Stimulated activated CD4-positive, alpha-beta T cell treated with anti-CD3 and anti-CD28 coated beads, Interleukin-4, amount 100 ng/mL, for 4 hours (primary cell): ENCODE data around the gene DLL4.
A peak's percentile ranks its signal among the peaks of the same experiment; 100 is the strongest.
"Not testable (repeated sequence)": the region's sequence is repeated elsewhere in the genome, so short reads cannot be mapped to it uniquely, and the experiment has no call there.

Source experiments
- DNase-seq, 2 experiments: peaks; one replicate each; pipeline ENCODE4 v3.0.0-alpha.2; 2020

Gene DLL4

GRCh38 chr15:40943764-40944365 is 14.7 kb downstream of the DLL4 start:
- no peak for DNase-seq

GRCh38 chr15:40944510-40945296 is 15.6 kb downstream of the DLL4 start:
- no peak for DNase-seq

- no peak for DNase-seq
Observed at GRCh38 chr15:40948706-40949473, 19.8 kb downstream of the DLL4 start.

GRCh38 chr15:40949756-40950207 is 20.6 kb downstream of the DLL4 start:
- DNase-seq: no peak

DNA sequence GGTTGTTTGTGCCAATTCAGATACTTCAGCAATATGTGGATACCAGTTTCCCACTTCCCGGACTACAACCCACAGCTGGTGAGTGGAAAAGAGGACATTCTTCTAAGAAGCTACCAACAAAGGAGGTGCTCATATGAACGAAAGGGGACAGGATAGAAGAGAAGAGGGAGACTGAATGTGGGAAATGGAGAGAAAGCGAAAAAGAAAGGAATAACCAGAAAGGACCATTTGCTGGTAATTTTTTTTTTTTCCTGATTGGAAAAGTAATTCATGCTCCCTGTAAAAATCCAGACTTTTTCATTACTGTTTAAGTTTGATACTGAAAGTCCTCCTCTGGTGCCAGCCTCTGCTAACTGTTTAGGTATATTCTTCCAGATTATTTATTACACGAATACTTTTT is 22.6 kb downstream of the DLL4 start:
- no peak for DNase-seq

DNA sequence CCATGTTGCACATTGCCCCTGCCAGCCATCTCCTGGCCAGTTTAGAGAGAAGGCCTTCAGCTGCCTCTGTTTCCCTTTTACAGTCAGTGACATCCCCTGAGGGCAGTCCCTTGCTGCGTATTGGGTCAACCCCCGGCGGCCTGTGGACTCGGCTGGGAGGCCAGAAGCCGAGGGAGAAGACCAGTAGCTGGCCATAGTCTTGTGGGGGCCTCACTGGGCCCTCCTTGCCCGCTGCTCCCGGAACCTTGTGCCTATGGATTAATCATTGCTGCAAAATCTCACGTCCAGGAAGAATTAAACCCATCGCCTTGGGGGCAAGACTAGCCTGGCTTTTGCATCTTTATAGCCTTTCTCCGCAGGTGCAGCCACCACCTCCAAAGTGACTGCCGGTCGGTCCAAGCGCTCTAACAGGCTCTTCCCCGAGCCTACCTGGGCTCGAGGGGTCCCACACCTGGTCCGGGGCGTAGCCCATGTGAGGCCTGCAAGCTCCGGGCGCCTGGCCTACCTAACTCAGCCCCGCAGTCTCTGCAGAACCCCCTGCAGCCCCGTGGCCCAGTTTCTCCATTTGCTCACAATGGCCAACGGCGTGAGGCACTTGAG is 23.3 kb downstream of the DLL4 start:
- DNase-seq: no peak

DNA sequence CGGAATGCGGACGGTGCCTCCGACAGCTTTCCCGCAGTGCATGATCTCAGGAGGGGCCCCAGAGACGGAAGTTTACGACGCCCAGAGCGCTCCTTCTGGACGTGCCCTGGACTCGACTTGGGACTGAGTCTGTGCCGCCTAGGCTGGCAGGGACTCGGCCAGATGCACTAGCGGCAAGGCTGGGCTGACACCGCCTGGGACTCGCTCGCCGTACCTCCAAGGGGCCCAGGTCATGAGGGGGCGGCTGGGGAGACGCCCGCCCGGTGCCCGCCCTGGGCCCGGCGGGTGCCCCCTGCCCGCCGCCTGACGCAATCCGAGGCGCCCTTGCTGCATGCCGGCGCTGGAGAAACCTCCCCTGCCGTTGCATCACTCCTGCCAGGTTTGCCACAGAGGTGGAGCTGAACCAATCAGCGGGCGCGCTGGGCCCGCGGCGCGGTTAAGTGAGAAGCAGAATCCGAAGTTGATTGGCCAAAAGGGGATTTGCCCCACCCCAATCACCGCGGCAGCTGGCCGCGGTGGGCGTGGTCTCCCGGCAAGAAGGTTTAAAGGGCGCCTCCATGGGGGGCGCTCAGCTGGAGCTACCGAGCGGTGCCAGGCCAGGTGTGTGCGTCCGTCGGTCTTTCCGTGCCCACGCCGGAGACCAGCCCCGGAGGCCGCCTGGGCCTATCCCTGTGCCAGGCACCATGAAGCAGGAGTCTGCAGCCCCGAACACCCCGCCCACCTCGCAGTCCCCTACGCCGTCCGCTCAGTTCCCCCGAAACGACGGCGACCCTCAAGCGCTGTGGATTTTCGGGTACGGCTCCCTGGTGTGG is 24.0 kb downstream of the DLL4 start, which contains the start of gene CHAC1:
Gene CHAC1 (plus strand): TSS at position 571 of the 812 bp plus-strand sequence. CDS start 113 bp downstream, at position 684.
- DNase-seq: peak; percentile 93 to 98

DNA sequence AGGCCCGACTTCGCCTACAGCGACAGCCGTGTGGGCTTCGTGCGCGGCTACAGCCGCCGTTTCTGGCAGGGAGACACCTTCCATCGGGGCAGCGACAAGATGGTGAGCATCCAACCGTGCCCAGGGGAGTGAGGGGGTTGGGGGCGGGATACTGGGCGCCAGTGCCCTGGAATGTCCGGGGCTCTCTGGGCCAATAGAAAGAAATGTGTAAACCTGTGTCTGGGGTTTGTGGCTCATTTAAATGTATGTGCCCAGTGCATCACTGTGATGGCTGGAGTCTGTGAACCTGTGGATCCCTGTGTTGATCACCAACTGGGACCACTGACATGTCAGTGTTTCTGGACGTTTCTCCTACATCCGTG is 24.6 kb downstream of the DLL4 start:
- DNase-seq: no peak

GRCh38 chr15:40954158-40954848 is 25.2 kb downstream of the DLL4 start:
- DNase-seq: not testable (repeated sequence)

DNA sequence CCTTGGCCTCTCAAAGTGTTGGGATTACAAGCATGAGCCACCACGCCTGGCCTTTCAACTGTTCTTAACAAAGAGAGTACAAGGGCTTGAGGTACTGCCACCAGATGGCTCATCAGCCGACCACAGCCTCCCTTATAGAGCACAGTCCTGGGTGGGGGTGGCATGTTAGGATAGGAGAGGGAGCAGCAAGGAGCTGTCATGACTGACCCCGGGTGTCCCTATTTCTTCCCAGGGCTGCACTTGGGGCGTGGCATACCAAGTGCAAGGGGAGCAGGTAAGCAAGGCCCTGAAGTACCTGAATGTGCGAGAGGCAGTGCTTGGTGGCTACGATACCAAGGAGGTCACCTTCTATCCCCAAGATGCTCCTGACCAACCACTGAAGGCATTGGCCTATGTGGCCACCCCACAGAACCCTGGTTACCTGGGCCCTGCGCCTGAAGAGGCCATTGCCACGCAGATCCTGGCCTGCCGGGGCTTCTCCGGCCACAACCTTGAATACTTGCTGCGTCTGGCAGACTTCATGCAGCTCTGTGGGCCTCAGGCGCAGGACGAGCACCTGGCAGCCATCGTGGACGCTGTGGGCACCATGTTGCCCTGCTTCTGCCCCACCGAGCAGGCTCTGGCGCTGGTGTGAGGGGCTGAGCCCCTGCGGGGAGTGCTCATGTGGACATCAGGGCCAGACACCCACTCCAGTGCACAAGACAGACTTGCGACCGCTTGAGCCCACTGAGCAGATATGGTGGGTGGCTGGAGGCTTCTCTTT is 26.2 kb downstream of the DLL4 start:
- DNase-seq: no peak

GRCh38 chr15:40955930-40956540 is 26.9 kb downstream of the DLL4 start:
- no peak for DNase-seq

- DNase-seq: no peak
Observed at GRCh38 chr15:40956541-40956982, 27.4 kb downstream of the DLL4 start.

GRCh38 chr15:40957041-40957555 is 28.0 kb downstream of the DLL4 start:
- DNase-seq: no peak

DNA sequence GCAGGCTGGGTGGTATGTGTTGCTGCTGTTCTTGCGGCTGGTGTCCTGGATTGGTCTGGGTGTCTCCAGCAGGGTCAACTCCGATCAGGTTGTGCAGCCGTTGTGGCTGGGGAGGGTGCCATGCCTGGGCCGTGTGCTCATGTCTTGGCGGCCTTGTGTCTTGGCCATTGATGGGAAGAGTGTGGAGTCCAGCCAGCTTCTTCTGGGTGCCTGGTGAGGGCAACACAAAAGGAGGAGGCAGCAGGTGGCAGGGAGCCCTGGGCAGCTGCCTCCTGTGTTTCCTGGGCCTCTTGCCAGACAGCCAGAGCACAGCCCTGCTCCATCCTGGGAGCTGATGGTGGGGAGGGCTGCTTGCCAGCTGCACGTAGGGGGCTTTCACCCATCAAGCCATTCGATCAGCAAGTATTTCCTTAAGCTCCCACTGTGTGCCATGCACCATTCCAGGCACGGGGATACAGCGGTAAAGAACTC is 28.5 kb downstream of the DLL4 start:
- no peak for DNase-seq

GRCh38 chr15:40958146-40958545 is 29.0 kb downstream of the DLL4 start:
- no peak for DNase-seq

DNA sequence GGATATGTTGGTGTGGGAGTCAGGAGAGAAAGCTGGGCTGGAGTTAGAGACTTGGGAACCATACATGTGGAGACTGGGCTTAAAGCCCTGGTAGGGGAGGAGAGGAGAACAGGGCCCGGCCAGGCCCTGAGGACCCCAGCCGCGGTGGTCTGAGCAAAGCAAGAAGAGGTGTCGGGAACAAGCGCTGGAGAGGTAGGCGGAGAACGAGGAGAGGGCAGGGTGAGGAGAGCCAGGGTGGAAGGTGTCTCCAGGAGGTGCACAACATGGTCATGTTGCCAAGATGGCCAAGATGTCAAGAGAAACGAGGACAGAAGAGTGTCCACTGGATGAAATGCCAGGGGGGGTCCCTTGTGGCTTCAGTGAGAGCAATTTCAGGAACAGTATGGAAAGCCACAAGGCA is 29.6 kb downstream of the DLL4 start:
- no peak for DNase-seq

GRCh38 chr15:40959331-40960141 is 30.4 kb downstream of the DLL4 start:
- DNase-seq: no peak

DNA sequence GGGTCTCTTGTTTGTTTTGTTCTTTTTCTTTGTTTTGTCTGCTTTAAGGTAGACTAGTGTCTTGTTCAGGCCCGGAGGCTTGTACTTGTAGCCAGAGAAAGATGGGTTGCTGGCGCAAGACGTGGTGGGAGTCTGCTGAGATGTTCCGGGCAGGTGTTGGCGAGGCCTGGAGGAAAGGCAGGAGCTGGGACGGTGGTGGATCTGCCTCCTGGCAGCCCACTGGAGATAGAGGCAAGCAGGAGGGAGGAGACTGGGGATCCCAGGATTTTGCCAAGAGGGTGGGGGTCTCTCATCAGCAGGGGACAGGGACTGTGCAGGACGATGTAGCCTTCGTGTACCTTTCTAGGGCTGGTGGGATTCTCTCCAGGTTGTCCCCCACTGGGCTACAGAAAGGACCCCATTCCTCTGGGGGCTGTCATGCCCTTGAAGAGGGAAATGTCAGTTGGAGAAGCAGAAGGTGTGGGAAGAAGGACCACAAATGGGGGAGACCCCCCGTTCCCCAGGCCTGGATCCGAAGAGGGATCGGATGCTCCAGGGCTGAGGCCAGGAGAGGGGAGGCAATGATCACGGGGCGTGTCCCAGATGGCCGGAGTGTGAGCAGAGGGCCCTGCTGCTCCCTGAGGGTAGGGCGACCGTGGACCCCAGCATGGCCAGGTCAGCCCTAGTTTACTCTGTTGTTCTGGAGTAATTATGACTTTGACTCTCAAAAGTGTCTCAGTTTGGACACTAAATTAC is 31.2 kb downstream of the DLL4 start:
- no peak for DNase-seq
